Upper lobe of left lung (tissue), 6 donors: ENCODE results near the gene ATXN7. TPM values are rescaled to one million over a fixed set of nuclear protein-coding genes. Genes with fewer than 3 reads are reported as not detected.
A peak's percentile ranks its signal among the peaks of the same experiment; 100 is the strongest.

ENCODE experiments used
- ATAC-seq, 2 donors: fragments of 200-7000 bp; cut with Tn5 transposase; one replicate each; pipeline ENCODE4 v1.9.1; 2022; ENCODE audit warnings: mild to moderate bottlenecking in 2 of 2, moderate library complexity in 2 of 2; ENCODE audit not compliant: low FRiP score in 2 of 2
- DNase-seq, 2 donors: peaks; one replicate each; pipeline ENCODE4 v3.0.0-alpha.2; 2019 to 2020
- H3K27ac ChIP-seq, 4 donors: fragments of 200-600 bp; sonication (generic); one replicate each; pipeline ENCODE4 v1.5.1; 2016 to 2019
- H3K27me3 ChIP-seq, 4 donors: fragments of 200-600 bp; sonication (generic); one replicate each; pipeline ENCODE4 v1.5.1; 2017 to 2019
- H3K36me3 ChIP-seq, 4 donors: fragments of 200-600 bp; sonication (generic); one replicate each; pipeline ENCODE4 v1.5.1; 2016 to 2019
- H3K4me1 ChIP-seq, 4 donors: fragments of 200-600 bp; sonication (generic); one replicate each; pipeline ENCODE4 v1.5.1; 2018 to 2019
- H3K4me3 ChIP-seq, 4 donors: fragments of 200-600 bp; sonication (generic); one replicate each; pipeline ENCODE4 v1.5.1; 2017 to 2019; ENCODE audit warnings: mild to moderate bottlenecking in 2 of 4, moderate library complexity in 1 of 4
- H3K9me3 ChIP-seq, 4 donors: fragments of 200-600 bp; sonication (generic); one replicate each; pipeline ENCODE4 v1.5.1; 2018 to 2019
- CTCF ChIP-seq, 6 experiments: fragments of 450-650 bp in 4 of 6; fragments of 200-600 bp in 2 of 6; sonication (generic) in 2 of 6; IDR thresholded peaks; one replicate each; pipeline ENCODE4 v1.5.1; 2016 to 2019; ENCODE audit warnings: antibody characterized with exemption in 6 of 6
- EP300 ChIP-seq, 4 donors: sonication (generic); formaldehyde crosslinking; IDR thresholded peaks; one replicate each; pipeline ENCODE4 v1.5.1; 2017; ENCODE audit warnings: antibody characterized with exemption in 4 of 4, control low read depth in 2 of 4
- POLR2A ChIP-seq, 4 donors: fragments of 450-650 bp; IDR thresholded peaks; one replicate each; pipeline ENCODE4 v1.5.1; 2016 to 2017; ENCODE audit warnings: antibody characterized with exemption in 4 of 4, mild to moderate bottlenecking in 2 of 4
- POLR2AphosphoS5 ChIP-seq, 2 donors: sonication (generic); formaldehyde crosslinking; IDR thresholded peaks; one replicate each; pipeline ENCODE4 v1.5.1; 2017; ENCODE audit warnings: antibody characterized with exemption in 2 of 2
- WGBS, 2 donors: methylation state at CpG; one replicate each; pipeline ENCODE4 v1.1.5; 2017 to 2018; 5-methylcytosine and 5-hydroxymethylcytosine counted together
- total RNA-seq, 6 donors: library from RNA; depleted of rRNA in 4 of 6; stranded (reverse); fragments of >200 nt in 4 of 6; gene quantifications; one replicate each; pipeline versions ENCODE4 v1.1.0 to v1.2.1, GENCODE V29; 2016 to 2021
- donor health status: DM: no; HTN: no; CAD: no; lungs with moderate emphysema.
- donor health status: DM: no; HTN: yes; CAD: no; lungs with severe emphysema.

Gene ATXN7
- total RNA-seq, 6 donors from 2014 or later, result 29.5 to 83.8 (median 42.3) TPM

- H3K4me3 ChIP-seq, result no peak overlapping the region
- DNase-seq (no peak), ATAC-seq (no peak)
- TF ChIP-seq POLR2A (IDR thresholded peaks at IDR 0.05) (no peak), EP300 (IDR thresholded peaks at IDR 0.05) (no peak), CTCF (IDR thresholded peaks at IDR 0.05) (no peak), POLR2AphosphoS5 (IDR thresholded peaks at IDR 0.05) (no peak)
- H3K27me3 ChIP-seq, result no peaks in the 10 kb centered on the region
- H3K36me3 ChIP-seq, result peaks cover 0 to 5% (median 0%) of the 10 kb centered on the region in 4 donors
- WGBS, 2 donors, result 91 to 97% methylated on average over 1 of the region's 1 CpG
- peaks cover 16 to 21% (median 19%) of the 10 kb centered on the region in 4 donors for H3K4me1 ChIP-seq
- H3K27ac ChIP-seq, result no peak overlapping the region
- H3K9me3 ChIP-seq, result no peaks in the 10 kb centered on the region
Measured at GRCh38 chr3:63908776-63909175, 45.1 kb downstream of the ATXN7 start.

GRCh38 chr3:63909431-63909830 lies 45.8 kb downstream of the ATXN7 start:
- no peak overlapping the region for H3K4me3 ChIP-seq
- peaks cover 22 to 26% (median 26%) of the 10 kb centered on the region in 4 donors for H3K4me1 ChIP-seq
- H3K9me3 ChIP-seq, result no peaks in the 10 kb centered on the region
- no peak for DNase-seq
- ATAC-seq, result no peak
- no peak overlapping the region for H3K27ac ChIP-seq
- TF ChIP-seq EP300 (IDR thresholded peaks at IDR 0.05), result no peak
- no peak for TF ChIP-seq CTCF (IDR thresholded peaks at IDR 0.05)
- TF ChIP-seq POLR2AphosphoS5 (IDR thresholded peaks at IDR 0.05), result no peak
- no peak for TF ChIP-seq POLR2A (IDR thresholded peaks at IDR 0.05)
- peaks cover 0 to 5% (median 0%) of the 10 kb centered on the region in 4 donors for H3K36me3 ChIP-seq
- H3K27me3 ChIP-seq, result no peaks in the 10 kb centered on the region
- WGBS, 2 donors, result 62 to 71% methylated on average over 2 of the region's 2 CpGs

GRCh38 chr3:63910001-63910400 lies 46.3 kb downstream of the ATXN7 start:
- 89 to 92% methylated on average over 4 of the region's 4 CpGs for WGBS, 2 donors

GRCh38 chr3:63910891-63911290 lies 47.2 kb downstream of the ATXN7 start:
- Histone ChIP-seq H3K27ac (peak overlapping the region; percentile 95 to 100 (median 98)), H3K4me1 (peaks cover 22 to 35% (median 26%) of the 10 kb centered on the region in 4 donors), H3K36me3 (peaks cover 0 to 9% (median 2%) of the 10 kb centered on the region in 4 donors), H3K4me3 (peak overlapping the region in 1 of 4 donors; percentile 91), H3K27me3 (no peaks in the 10 kb centered on the region), H3K9me3 (no peaks in the 10 kb centered on the region)
- ATAC-seq, result no peak
- 31 to 38% methylated on average over 1 of the region's 1 CpG for WGBS, 2 donors
- DNase-seq, result no peak
- no peak for TF ChIP-seq CTCF (IDR thresholded peaks at IDR 0.05)
- TF ChIP-seq EP300 (IDR thresholded peaks at IDR 0.05), result no peak
- TF ChIP-seq POLR2AphosphoS5 (IDR thresholded peaks at IDR 0.05), result no peak
- TF ChIP-seq POLR2A (IDR thresholded peaks at IDR 0.05), result no peak

More at GRCh38 chr3:63910001-63910400, 46.3 kb downstream of the ATXN7 start:
- ATAC-seq (no peak), DNase-seq (no peak)
- no peak overlapping the region for H3K4me3 ChIP-seq
- TF ChIP-seq CTCF (IDR thresholded peaks at IDR 0.05), result no peak
- no peak overlapping the region for H3K27ac ChIP-seq
- peaks cover 0 to 3% (median under 1%) of the 10 kb centered on the region in 4 donors for H3K36me3 ChIP-seq
- H3K27me3 ChIP-seq, result no peaks in the 10 kb centered on the region
- no peaks in the 10 kb centered on the region for H3K9me3 ChIP-seq
- H3K4me1 ChIP-seq, result peaks cover 22 to 32% (median 26%) of the 10 kb centered on the region in 4 donors

- Histone ChIP-seq H3K4me3 (peak overlapping the region; percentile 63 to 93 (median 86)), H3K9me3 (no peaks in the 10 kb centered on the region), H3K27me3 (no peaks in the 10 kb centered on the region), H3K4me1 (peaks cover 22 to 35% (median 26%) of the 10 kb centered on the region in 4 donors), H3K36me3 (peaks cover 0 to 15% (median 5%) of the 10 kb centered on the region in 4 donors), H3K27ac (peak overlapping the region; percentile 95 to 100 (median 98))
- 0 to 1% methylated on average over 13 to 18 of the region's 18 CpGs for WGBS, 2 donors
- ATAC-seq, result peak in 1 of 2 donors; percentile 2
- no peak for DNase-seq
- TF ChIP-seq CTCF (IDR thresholded peaks at IDR 0.05) (no peak), POLR2AphosphoS5 (IDR thresholded peaks at IDR 0.05) (no peak), POLR2A (IDR thresholded peaks at IDR 0.05) (no peak), EP300 (IDR thresholded peaks at IDR 0.05) (no peak)
Measured at GRCh38 chr3:63911509-63911872, 47.8 kb downstream of the ATXN7 start.
